ENCODE data around the gene POLK.

GRCh38 chr5:75522025-75522424, 10.3 kb downstream of the POLK start:
- TF ChIP-seq SUZ12 (IDR thresholded peaks at IDR 0.05; ENCODE audit: extremely low read depth, insufficient read depth, insufficient read length) (no peak), YY1 (IDR thresholded peaks at IDR 0.05; ENCODE audit: insufficient read depth, insufficient read length) (no peak)

Measured in NT2/D1 (cell line).